OCI-LY1 (cell line): ENCODE results near the gene HOXC11.

Source experiments
- H2AFZ ChIP-seq: fragments of 200-600 bp; sonication (generic), shearing (Covaris generic); 2 replicates; pipeline ENCODE4 v1.6.0; 2014; ENCODE audit warnings: antibody characterized with exemption, mild to moderate bottlenecking, low read length
- H3F3A ChIP-seq: fragments of 200-600 bp; sonication (generic), shearing (Covaris generic); 2 replicates; pipeline ENCODE4 v1.6.0; 2014; ENCODE audit warnings: mild to moderate bottlenecking, antibody characterized with exemption, low read length, moderate library complexity; ENCODE audit not compliant: insufficient read depth
- H3K27ac ChIP-seq: fragments of 200-600 bp; sonication (generic); 2 replicates; pipeline ENCODE4 v1.5.1; 2014; ENCODE audit warnings: low read length, mixed run types, mild to moderate bottlenecking, low read depth; ENCODE audit not compliant: poor library complexity, severe bottlenecking
- H3K27me3 ChIP-seq: fragments of 200-600 bp; sonication (generic); 2 replicates; pipeline ENCODE4 v1.6.0; 2014; ENCODE audit warnings: antibody characterized with exemption, mild to moderate bottlenecking, low read length, moderate library complexity; ENCODE audit not compliant: insufficient read depth
- H3K36me3 ChIP-seq: fragments of 200-600 bp; sonication (generic); 2 replicates; pipeline ENCODE4 v1.6.1; 2014; ENCODE audit warnings: mild to moderate bottlenecking, antibody characterized with exemption, low read length, moderate library complexity, mixed read lengths; ENCODE audit not compliant: insufficient read depth
- H3K4me1 ChIP-seq: fragments of 200-600 bp; sonication (generic); 2 replicates; pipeline ENCODE4 v1.5.1; 2014; ENCODE audit warnings: mild to moderate bottlenecking, low read length, moderate library complexity; ENCODE audit not compliant: insufficient read depth, severe bottlenecking
- H3K4me2 ChIP-seq: fragments of 200-600 bp; sonication (generic), shearing (Covaris generic); 2 replicates; pipeline ENCODE4 v1.6.1; 2014; ENCODE audit warnings: low read length
- H3K4me3 ChIP-seq: fragments of 200-600 bp; sonication (generic); 2 replicates; pipeline ENCODE4 v1.5.1; 2014; ENCODE audit warnings: low read length, low read depth, mild to moderate bottlenecking, mixed read lengths; ENCODE audit not compliant: poor library complexity, severe bottlenecking
- H3K79me2 ChIP-seq: fragments of 200-600 bp; shearing (Covaris generic); 2 replicates; pipeline ENCODE4 v1.6.1; 2016; ENCODE audit warnings: mixed run types, low read length, mixed read lengths; ENCODE audit not compliant: insufficient read depth
- H3K9ac ChIP-seq: fragments of 200-600 bp; sonication (generic), shearing (Covaris generic); 2 replicates; pipeline ENCODE4 v1.6.1; 2014; ENCODE audit warnings: mild to moderate bottlenecking, low read length, mixed read lengths
- H3K9me2 ChIP-seq: fragments of 200-600 bp; sonication (generic), shearing (Covaris generic); 2 replicates; pipeline ENCODE4 v1.6.1; 2014; ENCODE audit warnings: low read depth, mild to moderate bottlenecking, low read length, mixed read lengths
- H3K9me3 ChIP-seq: fragments of 200-600 bp; shearing (Covaris generic); 2 replicates; pipeline ENCODE4 v1.6.1; 2014; ENCODE audit warnings: low read length, mixed read lengths
- H4K20me1 ChIP-seq: fragments of 200-600 bp; sonication (generic), shearing (Covaris generic); 2 replicates; pipeline ENCODE4 v1.6.0; 2016; ENCODE audit warnings: mild to moderate bottlenecking, low read length; ENCODE audit not compliant: insufficient read depth
- EZH2 ChIP-seq: fragments of 200-600 bp; sonication (generic), shearing (Covaris generic); IDR thresholded peaks from 2 replicates; pipeline ENCODE4 v1.8.0; 2017; ENCODE audit warnings: borderline replicate concordance, mixed run types, mild to moderate bottlenecking, antibody characterized with exemption, low read length, moderate library complexity, mixed read lengths
- TF ChIP-seq, protein P1 (sequence below): fragments of 200-600 bp; sonication (generic), shearing (Covaris generic); IDR thresholded peaks from 2 replicates; pipeline ENCODE4 v1.5.1; 2017; ENCODE audit warnings: mild to moderate bottlenecking, antibody characterized with exemption, low read length, moderate library complexity, mixed read lengths

HOXC11 gene

DNA sequence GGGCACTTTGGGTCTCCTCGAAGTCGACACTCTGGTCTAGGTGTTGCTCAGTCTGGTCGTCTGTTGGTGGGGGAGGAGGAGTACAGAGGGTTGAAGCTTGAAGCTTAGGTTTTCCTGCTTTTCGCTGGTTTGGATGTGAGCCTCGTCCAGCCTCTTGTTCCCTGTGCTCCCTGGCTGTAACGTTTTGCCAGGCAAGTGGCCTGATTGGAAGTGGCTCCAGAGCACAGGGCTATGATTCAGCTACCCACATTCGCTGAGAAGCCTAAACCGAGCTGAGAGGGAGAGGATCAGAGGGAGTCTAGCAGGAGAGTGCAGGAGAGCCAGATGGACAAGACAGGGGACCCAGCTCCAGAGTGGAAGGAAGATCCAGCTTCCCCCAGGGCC lies 18.1 kb downstream of the HOXC11 start:
- Histone ChIP-seq H3K36me3 (no peaks in the 10 kb centered on the region), H2AFZ (no peak overlapping the region), H3K4me1 (peaks cover 4% of the 10 kb centered on the region), H3K9me3 (no peaks in the 10 kb centered on the region), H3K9ac (no peak overlapping the region), H3K9me2 (no peaks in the 10 kb centered on the region), H3F3A (no peaks in the 10 kb centered on the region), H3K27ac (no peak overlapping the region), H3K4me2 (no peak overlapping the region), H4K20me1 (no peaks in the 10 kb centered on the region), H3K27me3 (peaks cover 6% of the 10 kb centered on the region; the same call in 1 of the 2 replicates), H3K79me2 (no peaks in the 10 kb centered on the region), H3K4me3 (no peak overlapping the region)
- no peak for TF ChIP-seq EZH2
- TF ChIP-seq, protein P1, sequence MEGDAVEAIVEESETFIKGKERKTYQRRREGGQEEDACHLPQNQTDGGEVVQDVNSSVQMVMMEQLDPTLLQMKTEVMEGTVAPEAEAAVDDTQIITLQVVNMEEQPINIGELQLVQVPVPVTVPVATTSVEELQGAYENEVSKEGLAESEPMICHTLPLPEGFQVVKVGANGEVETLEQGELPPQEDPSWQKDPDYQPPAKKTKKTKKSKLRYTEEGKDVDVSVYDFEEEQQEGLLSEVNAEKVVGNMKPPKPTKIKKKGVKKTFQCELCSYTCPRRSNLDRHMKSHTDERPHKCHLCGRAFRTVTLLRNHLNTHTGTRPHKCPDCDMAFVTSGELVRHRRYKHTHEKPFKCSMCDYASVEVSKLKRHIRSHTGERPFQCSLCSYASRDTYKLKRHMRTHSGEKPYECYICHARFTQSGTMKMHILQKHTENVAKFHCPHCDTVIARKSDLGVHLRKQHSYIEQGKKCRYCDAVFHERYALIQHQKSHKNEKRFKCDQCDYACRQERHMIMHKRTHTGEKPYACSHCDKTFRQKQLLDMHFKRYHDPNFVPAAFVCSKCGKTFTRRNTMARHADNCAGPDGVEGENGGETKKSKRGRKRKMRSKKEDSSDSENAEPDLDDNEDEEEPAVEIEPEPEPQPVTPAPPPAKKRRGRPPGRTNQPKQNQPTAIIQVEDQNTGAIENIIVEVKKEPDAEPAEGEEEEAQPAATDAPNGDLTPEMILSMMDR, result no peak

DNA sequence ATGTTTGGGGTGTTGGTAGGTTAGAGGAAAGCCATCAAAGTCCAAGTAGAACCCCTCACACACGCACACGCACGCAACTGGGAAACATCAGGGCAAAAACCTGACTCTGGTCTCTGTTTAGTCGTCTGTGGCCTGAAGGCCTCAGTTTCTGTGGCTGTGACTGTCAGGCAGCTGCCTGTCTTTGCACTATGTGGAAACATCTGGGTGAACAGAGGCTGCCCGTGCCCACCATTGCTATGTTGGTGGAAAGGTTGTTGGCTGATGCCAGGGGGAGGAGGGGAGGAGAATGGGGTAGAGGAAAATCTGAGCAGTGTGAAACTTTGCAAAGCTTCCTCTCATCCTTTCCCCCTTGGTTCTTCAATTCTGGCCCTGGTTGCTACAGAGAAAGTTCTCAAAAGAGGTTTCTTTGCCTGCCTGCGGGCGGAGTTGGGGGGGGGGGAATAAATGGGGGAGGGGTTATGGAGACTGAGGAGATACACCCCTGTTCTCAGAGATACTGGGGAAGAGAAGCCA lies 19.5 kb downstream of the HOXC11 start:
- H3K27ac ChIP-seq, result no peak overlapping the region
- H3K27me3 ChIP-seq, result peaks cover 16% of the 10 kb centered on the region
- H3K9me2 ChIP-seq, result no peaks in the 10 kb centered on the region
- no peak overlapping the region for H3K4me3 ChIP-seq
- no peaks in the 10 kb centered on the region for H3K79me2 ChIP-seq
- H3K36me3 ChIP-seq, result no peaks in the 10 kb centered on the region
- no peak overlapping the region for H3K9ac ChIP-seq
- H3K4me1 ChIP-seq, result peaks cover 4% of the 10 kb centered on the region
- H3K9me3 ChIP-seq, result no peaks in the 10 kb centered on the region
- no peaks in the 10 kb centered on the region for H4K20me1 ChIP-seq
- no peak for TF ChIP-seq EZH2
- TF ChIP-seq, protein P1, result no peak
- H3K4me2 ChIP-seq, result no peak overlapping the region
- no peak overlapping the region for H2AFZ ChIP-seq
- no peaks in the 10 kb centered on the region for H3F3A ChIP-seq

DNA sequence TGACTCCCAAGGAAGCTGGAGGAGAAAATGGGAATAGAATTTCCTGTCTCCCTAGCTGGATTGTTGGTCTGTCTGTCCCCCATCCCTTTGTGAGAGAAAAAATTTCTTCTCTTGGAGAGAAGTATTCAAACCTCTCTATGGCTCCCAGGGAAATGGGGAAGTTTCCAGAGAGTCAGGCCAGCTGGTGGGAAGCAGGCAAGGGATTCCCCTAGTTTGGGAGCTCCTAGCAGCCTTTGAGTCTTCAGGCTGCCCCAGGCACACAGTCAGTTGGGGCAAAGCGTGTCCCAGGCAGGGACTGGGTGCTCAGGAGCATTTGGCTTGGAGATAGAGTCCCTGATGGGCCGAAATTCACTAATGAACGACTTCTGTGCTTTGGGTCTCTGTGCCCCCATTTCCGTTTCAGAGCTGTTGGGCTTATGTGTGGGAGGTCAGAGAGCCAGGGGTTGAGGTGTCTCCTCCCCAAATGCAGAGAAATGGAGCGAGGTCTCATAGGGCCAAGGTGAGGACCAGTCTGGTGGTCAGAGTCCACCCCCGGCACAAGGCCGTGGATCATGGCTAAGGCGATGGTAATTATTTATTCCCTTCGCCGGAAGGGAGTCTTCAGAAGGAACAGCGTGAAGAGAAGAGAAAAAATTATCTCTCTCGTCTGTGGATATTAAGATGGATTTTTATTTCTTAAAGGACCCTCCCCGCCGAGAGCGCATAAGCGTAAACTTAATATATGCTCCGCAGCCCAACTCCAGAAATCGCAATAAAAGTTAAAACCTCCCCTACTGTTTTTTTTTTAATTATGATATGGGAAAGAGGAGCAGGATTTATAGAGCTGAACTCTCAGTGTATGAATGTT lies 20.5 kb downstream of the HOXC11 start:
- no peak overlapping the region for H3K27ac ChIP-seq
- peaks cover 19% of the 10 kb centered on the region for H3K27me3 ChIP-seq
- no peak overlapping the region for H2AFZ ChIP-seq
- no peaks in the 10 kb centered on the region for H3K79me2 ChIP-seq
- no peaks in the 10 kb centered on the region for H3K9me3 ChIP-seq
- no peak overlapping the region for H3K9ac ChIP-seq
- no peaks in the 10 kb centered on the region for H3K36me3 ChIP-seq
- H4K20me1 ChIP-seq, result no peaks in the 10 kb centered on the region
- no peak overlapping the region for H3K4me2 ChIP-seq
- TF ChIP-seq EZH2, result no peak
- TF ChIP-seq, protein P1, result no peak
- H3K4me1 ChIP-seq, result peaks cover 4% of the 10 kb centered on the region
- H3K9me2 ChIP-seq, result no peaks in the 10 kb centered on the region
- H3K4me3 ChIP-seq, result no peak overlapping the region
- H3F3A ChIP-seq, result no peaks in the 10 kb centered on the region
